PC-9 (cell line): ENCODE measurements around the gene TFF2. TPM values are rescaled to one million over a fixed set of nuclear protein-coding genes. Genes with fewer than 3 reads are reported as not detected.

Experiments used
- BruUV-seq: library from RNA; stranded (reverse); fragments of 400-500 nt; replicated peaks from 2 replicates; lab custom pipeline; 2021; lab: Mats Ljungman, UMichigan
- CTCF ChIA-PET: fragments of 300-600 bp; sonication (Branson Sonifier 250); formaldehyde crosslinking; loops from one replicate; lab custom pipeline; 2022; ENCODE audit warnings: antibody characterized with exemption; lab: Charles Lee
- POLR2A ChIA-PET: fragments of 300-600 bp; sonication (Branson Sonifier 250); formaldehyde crosslinking; loops from one replicate; lab custom pipeline; 2022; ENCODE audit warnings: antibody characterized with exemption; ENCODE audit not compliant: unreplicated experiment; lab: Charles Lee
- DNase-seq, 2 experiments: peaks; one replicate each; pipeline versions ENCODE4 v3.0.0 to v3.0.0-alpha.2; 2015 to 2022; ENCODE audit warnings: mixed read lengths in 1 of 2
- H2AFZ ChIP-seq: fragments of 200-600 bp; sonication (generic); 2 replicates; pipeline ENCODE4 v1.8.1; 2017; ENCODE audit warnings: antibody characterized with exemption
- H3F3A ChIP-seq: fragments of 200-600 bp; sonication (generic); 2 replicates; pipeline ENCODE4 v1.8.1; 2017; ENCODE audit warnings: antibody characterized with exemption, mild to moderate bottlenecking, low read depth; ENCODE audit not compliant: insufficient read depth
- H3K27ac ChIP-seq: fragments of 200-600 bp; sonication (generic); 2 replicates; pipeline ENCODE4 v1.6.1; 2016; ENCODE audit warnings: mixed run types
- H3K27me3 ChIP-seq: fragments of 200-600 bp; sonication (generic); 2 replicates; pipeline ENCODE4 v1.6.1; 2016; ENCODE audit warnings: low read depth, mixed run types; ENCODE audit not compliant: insufficient read depth
- H3K36me3 ChIP-seq: fragments of 200-600 bp; sonication (generic); 2 replicates; pipeline ENCODE4 v1.6.1; 2016; ENCODE audit warnings: low read depth, mixed run types
- H3K4me1 ChIP-seq: fragments of 200-600 bp; sonication (generic); replicated peaks from 2 replicates; pipeline ENCODE4 v1.6.1; 2016; ENCODE audit warnings: mixed run types; ENCODE audit not compliant: insufficient read depth
- H3K4me2 ChIP-seq: fragments of 200-600 bp; sonication (generic); 2 replicates; pipeline ENCODE4 v1.6.1; 2017; ENCODE audit warnings: mixed run types
- H3K4me3 ChIP-seq: fragments of 200-600 bp; sonication (generic); 2 replicates; pipeline ENCODE4 v1.6.1; 2016; ENCODE audit warnings: mixed run types
- H3K79me2 ChIP-seq: fragments of 200-600 bp; sonication (generic); 2 replicates; pipeline ENCODE4 v1.6.1; 2017; ENCODE audit warnings: low read depth, mixed run types
- H3K9me2 ChIP-seq: fragments of 200-600 bp; sonication (generic); 2 replicates; pipeline ENCODE4 v1.8.1; 2017; ENCODE audit warnings: mild to moderate bottlenecking; ENCODE audit not compliant: insufficient read depth
- H3K9me3 ChIP-seq: fragments of 200-600 bp; sonication (generic); 2 replicates; pipeline ENCODE4 v1.8.1; 2016; ENCODE audit warnings: low read depth; ENCODE audit not compliant: insufficient read depth
- H4K20me1 ChIP-seq: fragments of 200-600 bp; sonication (generic); 2 replicates; pipeline ENCODE4 v1.8.1; 2017; ENCODE audit not compliant: insufficient read depth
- CTCF ChIP-seq: fragments of 200-600 bp; sonication (generic); conservative IDR thresholded peaks from 2 replicates; pipeline ENCODE4 v1.6.1; 2017; ENCODE audit warnings: mixed run types, antibody characterized with exemption, mild to moderate bottlenecking, moderate library complexity
- EZH2 ChIP-seq: fragments of 200-600 bp; sonication (generic); IDR thresholded peaks from 2 replicates; pipeline ENCODE4 v1.8.0; 2017; ENCODE audit warnings: antibody characterized with exemption, low read depth
- intact Hi-C: fragments of 100-400 bp; cut with micrococcal nuclease; formaldehyde crosslinking; loops from one replicate; pipeline ENCODE4 v1.10.0; 2022; ENCODE audit not compliant: unreplicated experiment
- total RNA-seq: library from RNA; stranded (reverse); gene quantifications from 2 replicates; pipeline ENCODE4 v1.2.3, GENCODE V29; 2021

The TFF2 gene
- total RNA-seq, 1 experiment from 2014 or later, result 0.52 TPM

- TF ChIP-seq CTCF (peak; percentile 60), EZH2 (no peak)
- intact Hi-C loops, result loop anchor here (5.0 kb wide), 1 partner anchor 44 kb away; no protein-coding TSS in a partner anchor
- H2AFZ ChIP-seq, result no peak overlapping the region
- peak; percentile 45 to 56 for DNase-seq
- no peak overlapping the region for H3K27ac ChIP-seq
- H4K20me1 ChIP-seq, result no peaks in the 10 kb centered on the region
- H3K9me2 ChIP-seq, result no peaks in the 10 kb centered on the region
- no TSS peak for BruUV-seq
- H3K36me3 ChIP-seq, result no peaks in the 10 kb centered on the region
- no peaks in the 10 kb centered on the region for H3K79me2 ChIP-seq
- no peak overlapping the region for H3K4me2 ChIP-seq
- CTCF ChIA-PET, result no interaction called here
- H3F3A ChIP-seq, result no peaks in the 10 kb centered on the region
- H3K9me3 ChIP-seq, result no peaks in the 10 kb centered on the region
- no peak overlapping the region for H3K4me3 ChIP-seq
- POLR2A ChIA-PET, result no interaction called here
- H3K4me1 ChIP-seq, result no peaks in the 10 kb centered on the region
- no peaks in the 10 kb centered on the region for H3K27me3 ChIP-seq
These were observed 12.7 kb downstream of the TFF2 start for GRCh38 chr21:42337830-42338728.

- Histone ChIP-seq H3F3A (no peaks in the 10 kb centered on the region), H3K36me3 (no peaks in the 10 kb centered on the region), H3K4me1 (no peaks in the 10 kb centered on the region), H3K4me2 (no peak overlapping the region), H3K4me3 (no peak overlapping the region), H3K27me3 (no peaks in the 10 kb centered on the region), H3K9me2 (no peaks in the 10 kb centered on the region), H3K9me3 (no peaks in the 10 kb centered on the region), H2AFZ (no peak overlapping the region), H3K27ac (no peak overlapping the region), H3K79me2 (no peaks in the 10 kb centered on the region), H4K20me1 (no peaks in the 10 kb centered on the region)
- intact Hi-C loops, result loop anchor here (5.0 kb wide), 1 partner anchor 45 kb away; no protein-coding TSS in a partner anchor
- no TSS peak for BruUV-seq
- ChIA-PET CTCF (interaction anchor here (0.6 to 0.7 kb wide), 2 partner anchors 44 to 1084 kb away, joined by 3 to 5 read pairs; no protein-coding TSS in a partner anchor), POLR2A (no interaction called here)
- DNase-seq, result no peak
- no peak for TF ChIP-seq EZH2
- no peak for TF ChIP-seq CTCF
These were observed 13.5 kb downstream of the TFF2 start for GRCh38 chr21:42337276-42337675.

- H3K79me2 ChIP-seq, result no peaks in the 10 kb centered on the region
- ChIA-PET CTCF (no interaction called here), POLR2A (no interaction called here)
- no TSS peak for BruUV-seq
- H2AFZ ChIP-seq, result no peak overlapping the region
- H3K9me2 ChIP-seq, result no peaks in the 10 kb centered on the region
- TF ChIP-seq CTCF (no peak), EZH2 (no peak)
- no peak overlapping the region for H3K27ac ChIP-seq
- H3F3A ChIP-seq, result no peaks in the 10 kb centered on the region
- no peaks in the 10 kb centered on the region for H3K36me3 ChIP-seq
- no peak overlapping the region for H3K4me2 ChIP-seq
- no peak for DNase-seq
- no peaks in the 10 kb centered on the region for H4K20me1 ChIP-seq
- H3K4me3 ChIP-seq, result no peak overlapping the region
- intact Hi-C loops, result loop anchor here (5.0 kb wide), 1 partner anchor 46 kb away; no protein-coding TSS in a partner anchor
- H3K27me3 ChIP-seq, result no peaks in the 10 kb centered on the region
- no peaks in the 10 kb centered on the region for H3K4me1 ChIP-seq
- H3K9me3 ChIP-seq, result no peaks in the 10 kb centered on the region
These were observed 14.7 kb downstream of the TFF2 start for GRCh38 chr21:42336054-42336453.
